DMS114 treated with DMSO at 0.1 percent for 48 hours (cell line): ENCODE results near the gene SLIT3.
"Not testable (repeated sequence)": the region's sequence is repeated elsewhere in the genome, so short reads cannot be mapped to it uniquely, and the experiment has no call there.

Experiments
- DNase-seq: peaks from one replicate; lab custom pipeline; 2025; ENCODE audit not compliant: unreplicated experiment; lab: John Stamatoyannopoulos, UW

Gene SLIT3

GRCh38 chr5:168756453-168757391 lies 544.2 kb downstream of the SLIT3 start:
- no peak for DNase-seq

- DNase-seq: no peak
Observed at GRCh38 chr5:168755548-168756093, 545.3 kb downstream of the SLIT3 start.

GRCh38 chr5:168753691-168754254 lies 547.2 kb downstream of the SLIT3 start:
- DNase-seq: no peak

- no peak for DNase-seq
Observed at GRCh38 chr5:168752416-168753190, 548.3 kb downstream of the SLIT3 start.

GRCh38 chr5:168752012-168752411 lies 548.9 kb downstream of the SLIT3 start:
- no peak for DNase-seq

GRCh38 chr5:168750926-168751325 lies 550.0 kb downstream of the SLIT3 start:
- DNase-seq: no peak

GRCh38 chr5:168749391-168750100 lies 551.4 kb downstream of the SLIT3 start:
- no peak for DNase-seq

- DNase-seq: no peak
Observed at GRCh38 chr5:168747987-168748777, 552.8 kb downstream of the SLIT3 start.

- no peak for DNase-seq
Observed at GRCh38 chr5:168746893-168747640, 553.9 kb downstream of the SLIT3 start.

- DNase-seq: not testable (repeated sequence)
Observed at GRCh38 chr5:168746126-168746892, 554.6 kb downstream of the SLIT3 start.

GRCh38 chr5:168743617-168744016 lies 557.3 kb downstream of the SLIT3 start:
- DNase-seq: no peak

- not testable (repeated sequence) for DNase-seq
Observed at GRCh38 chr5:168742311-168742710, 558.6 kb downstream of the SLIT3 start.

- no peak for DNase-seq
Observed at GRCh38 chr5:168740811-168741213, 560.1 kb downstream of the SLIT3 start.

GRCh38 chr5:168740092-168740800 lies 560.7 kb downstream of the SLIT3 start:
- DNase-seq: no peak

GRCh38 chr5:168737066-168737465 lies 563.9 kb downstream of the SLIT3 start:
- no peak for DNase-seq

- DNase-seq: no peak
Observed at GRCh38 chr5:168736281-168736831, 564.6 kb downstream of the SLIT3 start.

GRCh38 chr5:168734620-168735300 lies 566.2 kb downstream of the SLIT3 start:
- DNase-seq: no peak
